Neural progenitor cell (in vitro differentiated cells): ENCODE data around the gene IFT122. TPM values are rescaled to one million over a fixed set of nuclear protein-coding genes. Genes with fewer than 3 reads are reported as not detected.

Experiments used
- DNase-seq: peaks from one replicate; pipeline ENCODE4 v3.0.0-alpha.2; 2016; ENCODE audit warnings: low spot score
- H2AFZ ChIP-seq: fragments of 200-600 bp; sonication (generic); replicated peaks from 2 replicates; pipeline ENCODE4 v1.6.1; 2016; ENCODE audit warnings: antibody characterized with exemption
- H3F3A ChIP-seq: fragments of 200-600 bp; sonication (generic); 2 replicates; pipeline ENCODE4 v1.6.1; 2016; ENCODE audit warnings: antibody characterized with exemption, low read depth
- H3K27ac ChIP-seq: fragments of 200-600 bp; sonication (generic); 2 replicates; pipeline ENCODE4 v1.5.1; 2016; ENCODE audit warnings: mild to moderate bottlenecking
- H3K27me3 ChIP-seq: fragments of 200-600 bp; sonication (generic); 2 replicates; pipeline ENCODE4 v1.6.1; 2016; ENCODE audit warnings: mild to moderate bottlenecking, moderate library complexity
- H3K36me3 ChIP-seq: fragments of 200-600 bp; sonication (generic); 2 replicates; pipeline ENCODE4 v1.5.1; 2016
- H3K4me1 ChIP-seq: fragments of 200-600 bp; sonication (generic); 2 replicates; pipeline ENCODE4 v1.6.1; 2016; ENCODE audit warnings: mixed run types
- H3K4me2 ChIP-seq: fragments of 200-600 bp; sonication (generic); 2 replicates; pipeline ENCODE4 v1.6.1; 2016
- H3K4me3 ChIP-seq: fragments of 200-600 bp; sonication (generic); 2 replicates; pipeline ENCODE4 v1.5.1; 2016
- H3K79me2 ChIP-seq: fragments of 200-600 bp; sonication (generic); 2 replicates; pipeline ENCODE4 v1.6.1; 2016; ENCODE audit warnings: low read depth
- H3K9ac ChIP-seq: fragments of 200-600 bp; sonication (generic); 2 replicates; pipeline ENCODE4 v1.6.1; 2016
- H3K9me3 ChIP-seq: fragments of 200-600 bp; sonication (generic); 2 replicates; pipeline ENCODE4 v1.5.1; 2016; ENCODE audit warnings: low read depth
- H4K20me1 ChIP-seq: fragments of 200-600 bp; sonication (generic); 2 replicates; pipeline ENCODE4 v1.6.1; 2016; ENCODE audit warnings: low read depth
- H3K27ac Mint-ChIP-seq: 3 replicates; pipeline ENCODE4 v1.8.0; 2021; ENCODE audit warnings: mixed read lengths
- H3K27me3 Mint-ChIP-seq: 2 replicates; pipeline ENCODE4 v1.8.0; 2022; ENCODE audit warnings: low read depth, mild to moderate bottlenecking, inconsistent platforms, moderate library complexity, mixed read lengths; ENCODE audit not compliant: insufficient read depth
- H3K36me3 Mint-ChIP-seq: 3 replicates; pipeline ENCODE4 v1.8.0; 2021; ENCODE audit warnings: mixed read lengths
- H3K4me1 Mint-ChIP-seq: 3 replicates; pipeline ENCODE4 v1.8.0; 2021; ENCODE audit warnings: mixed read lengths
- H3K4me3 Mint-ChIP-seq: 3 replicates; pipeline ENCODE4 v1.8.0; 2021; ENCODE audit warnings: mild to moderate bottlenecking, moderate library complexity, mixed read lengths
- H3K9me3 Mint-ChIP-seq: 3 replicates; pipeline ENCODE4 v1.8.0; 2020; ENCODE audit warnings: mixed read lengths
- EZH2 ChIP-seq: fragments of 200-600 bp; sonication (generic); IDR thresholded peaks from 2 replicates; pipeline ENCODE4 v1.6.1; 2017; ENCODE audit warnings: antibody characterized with exemption, mild to moderate bottlenecking, moderate library complexity
- EZH2phosphoT487 ChIP-seq: fragments of 200-600 bp; sonication (generic); IDR thresholded peaks from 2 replicates; pipeline ENCODE4 v1.6.1; 2017; ENCODE audit warnings: antibody characterized with exemption
- total RNA-seq: library from RNA; depleted of rRNA; stranded (reverse); fragments of >200 nt; gene quantifications from 2 replicates; pipeline ENCODE4 v1.2.3, GENCODE V29; 2015; ENCODE audit warnings: low replicate concordance
- TF ChIP-seq, protein P1 (sequence below): fragments of 200-600 bp; sonication (generic); IDR thresholded peaks from 2 replicates; pipeline ENCODE4 v1.5.1; 2017; ENCODE audit warnings: antibody characterized with exemption, mild to moderate bottlenecking

Gene IFT122
- total RNA-seq, 1 donor from 2014 or later = 48.0 TPM

DNA sequence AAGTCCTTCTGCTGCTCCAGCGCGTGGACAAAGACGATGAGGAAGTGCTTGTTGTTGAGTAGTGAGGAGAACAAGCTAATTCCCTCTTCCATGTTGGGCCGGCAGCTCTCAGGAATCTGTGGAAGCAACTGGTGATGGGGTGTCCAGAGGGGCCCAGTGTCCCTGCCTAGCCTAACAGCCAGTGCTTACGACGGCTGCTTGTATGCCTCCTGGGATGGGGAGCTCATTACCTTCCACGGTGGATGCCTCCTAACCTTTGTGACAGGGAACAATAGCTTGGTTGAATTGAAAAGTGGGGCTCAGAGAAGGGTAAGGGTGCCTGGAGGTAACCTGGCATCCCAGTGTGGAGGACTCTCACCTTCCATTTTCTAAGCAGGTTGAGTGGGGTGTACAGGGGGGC, 125.9 kb downstream of the IFT122 start:
- Histone ChIP-seq H2AFZ (no peak overlapping the region), H3K79me2 (no peaks in the 10 kb centered on the region), H3K27me3 (no peaks in the 10 kb centered on the region), H3F3A (no peaks in the 10 kb centered on the region), H3K9me3 (no peaks in the 10 kb centered on the region), H4K20me1 (no peaks in the 10 kb centered on the region), H3K36me3 (no peaks in the 10 kb centered on the region), H3K4me1 (peaks cover 5% of the 10 kb centered on the region), H3K4me2 (no peak overlapping the region), H3K9ac (no peak overlapping the region), H3K27ac (no peak overlapping the region), H3K4me3 (no peak overlapping the region)
- Mint-ChIP-seq H3K27me3 (peaks cover 2% of the 10 kb centered on the region), H3K9me3 (no peaks in the 10 kb centered on the region), H3K4me1 (no peaks in the 10 kb centered on the region), H3K27ac (no peak overlapping the region), H3K4me3 (no peak overlapping the region), H3K36me3 (no peaks in the 10 kb centered on the region)
- no peak for TF ChIP-seq EZH2phosphoT487
- TF ChIP-seq, protein P1, sequence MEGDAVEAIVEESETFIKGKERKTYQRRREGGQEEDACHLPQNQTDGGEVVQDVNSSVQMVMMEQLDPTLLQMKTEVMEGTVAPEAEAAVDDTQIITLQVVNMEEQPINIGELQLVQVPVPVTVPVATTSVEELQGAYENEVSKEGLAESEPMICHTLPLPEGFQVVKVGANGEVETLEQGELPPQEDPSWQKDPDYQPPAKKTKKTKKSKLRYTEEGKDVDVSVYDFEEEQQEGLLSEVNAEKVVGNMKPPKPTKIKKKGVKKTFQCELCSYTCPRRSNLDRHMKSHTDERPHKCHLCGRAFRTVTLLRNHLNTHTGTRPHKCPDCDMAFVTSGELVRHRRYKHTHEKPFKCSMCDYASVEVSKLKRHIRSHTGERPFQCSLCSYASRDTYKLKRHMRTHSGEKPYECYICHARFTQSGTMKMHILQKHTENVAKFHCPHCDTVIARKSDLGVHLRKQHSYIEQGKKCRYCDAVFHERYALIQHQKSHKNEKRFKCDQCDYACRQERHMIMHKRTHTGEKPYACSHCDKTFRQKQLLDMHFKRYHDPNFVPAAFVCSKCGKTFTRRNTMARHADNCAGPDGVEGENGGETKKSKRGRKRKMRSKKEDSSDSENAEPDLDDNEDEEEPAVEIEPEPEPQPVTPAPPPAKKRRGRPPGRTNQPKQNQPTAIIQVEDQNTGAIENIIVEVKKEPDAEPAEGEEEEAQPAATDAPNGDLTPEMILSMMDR = no peak
- TF ChIP-seq EZH2 = no peak
- DNase-seq = no peak

DNA sequence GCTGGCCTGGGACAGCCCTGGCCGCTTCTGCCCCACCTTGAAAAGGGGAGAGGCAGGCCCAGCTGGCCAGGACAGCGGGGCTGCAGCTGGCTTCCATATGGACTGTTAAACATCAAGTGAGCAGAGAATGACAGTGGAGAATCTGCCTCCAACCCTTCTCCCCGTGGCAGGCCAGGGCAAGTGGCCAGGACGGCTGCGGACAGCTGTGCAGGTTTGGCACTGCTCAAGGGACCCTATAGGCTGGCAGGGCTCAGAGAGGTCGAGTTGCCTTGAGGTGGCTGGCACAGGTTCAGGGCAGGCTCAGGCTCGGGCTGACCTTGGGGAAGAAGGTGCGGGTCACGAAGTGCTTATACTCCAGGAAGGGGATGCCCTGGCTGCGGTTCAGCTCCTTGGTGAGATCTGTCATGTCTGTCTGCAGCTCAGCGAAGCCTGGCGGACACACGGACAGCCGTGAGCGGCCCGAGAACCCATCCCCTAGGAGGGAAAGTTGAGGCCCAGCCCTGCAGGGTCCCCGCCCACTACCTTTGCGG, 127.2 kb downstream of the IFT122 start:
- peaks cover 2% of the 10 kb centered on the region for H3K27me3 Mint-ChIP-seq
- H3K9me3 Mint-ChIP-seq = no peaks in the 10 kb centered on the region
- no peak overlapping the region for H3K4me3 ChIP-seq
- no peaks in the 10 kb centered on the region for H4K20me1 ChIP-seq
- H3F3A ChIP-seq = no peaks in the 10 kb centered on the region
- no peak overlapping the region for H3K27ac Mint-ChIP-seq
- H3K27ac ChIP-seq = no peak overlapping the region
- no peak overlapping the region for H2AFZ ChIP-seq
- no peak overlapping the region for H3K4me3 Mint-ChIP-seq
- no peak for DNase-seq
- H3K27me3 ChIP-seq = no peaks in the 10 kb centered on the region
- H3K4me1 Mint-ChIP-seq = no peaks in the 10 kb centered on the region
- no peaks in the 10 kb centered on the region for H3K36me3 Mint-ChIP-seq
- no peaks in the 10 kb centered on the region for H3K79me2 ChIP-seq
- H3K4me1 ChIP-seq = no peaks in the 10 kb centered on the region
- no peaks in the 10 kb centered on the region for H3K36me3 ChIP-seq
- no peaks in the 10 kb centered on the region for H3K9me3 ChIP-seq
- no peak overlapping the region for H3K4me2 ChIP-seq
- H3K9ac ChIP-seq = no peak overlapping the region
- TF ChIP-seq, protein P1 = no peak
- no peak for TF ChIP-seq EZH2phosphoT487
- TF ChIP-seq EZH2 = no peak

DNA sequence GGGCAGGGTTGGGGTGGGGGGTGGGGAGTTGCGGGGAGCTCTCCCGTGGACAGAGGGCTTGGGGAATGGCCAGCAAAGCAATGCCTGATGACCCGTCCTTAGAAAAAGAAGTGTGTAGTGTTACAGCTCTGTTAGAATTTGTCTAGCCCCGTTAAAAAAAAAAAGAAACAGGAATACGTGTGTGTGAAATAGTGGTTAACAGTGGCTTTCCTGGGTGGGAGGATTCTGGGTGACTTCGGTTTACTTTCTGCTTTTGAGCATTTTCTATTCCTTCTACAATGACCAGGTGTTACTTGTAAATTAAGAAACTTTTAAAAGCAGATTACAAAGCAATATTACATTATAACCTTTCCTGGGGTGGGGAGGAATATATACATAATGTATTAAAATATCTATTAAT, 127.9 kb downstream of the IFT122 start:
- no peak overlapping the region for H3K4me2 ChIP-seq
- no peaks in the 10 kb centered on the region for H3K4me1 Mint-ChIP-seq
- H3K4me1 ChIP-seq = no peaks in the 10 kb centered on the region
- no peaks in the 10 kb centered on the region for H3K9me3 ChIP-seq
- H3K9me3 Mint-ChIP-seq = no peaks in the 10 kb centered on the region
- no peak for DNase-seq
- no peaks in the 10 kb centered on the region for H3K36me3 Mint-ChIP-seq
- H3K27ac ChIP-seq = no peak overlapping the region
- H3K27me3 ChIP-seq = no peaks in the 10 kb centered on the region
- H3K36me3 ChIP-seq = no peaks in the 10 kb centered on the region
- H3K27ac Mint-ChIP-seq = no peak overlapping the region
- peaks cover 2% of the 10 kb centered on the region for H3K27me3 Mint-ChIP-seq
- no peak overlapping the region for H3K9ac ChIP-seq
- H3K4me3 ChIP-seq = no peak overlapping the region
- H2AFZ ChIP-seq = no peak overlapping the region
- no peaks in the 10 kb centered on the region for H3F3A ChIP-seq
- no peak overlapping the region for H3K4me3 Mint-ChIP-seq
- no peaks in the 10 kb centered on the region for H4K20me1 ChIP-seq
- no peaks in the 10 kb centered on the region for H3K79me2 ChIP-seq
- TF ChIP-seq, protein P1 = no peak
- no peak for TF ChIP-seq EZH2phosphoT487
- no peak for TF ChIP-seq EZH2
